Epithelial cell of prostate (primary cell): ENCODE results near the gene CAPZA2.

Experiments used
- DNase-seq: peaks from one replicate; pipeline ENCODE4 v3.0.0-alpha.2; 2011; ENCODE audit warnings: low read depth, low spot score
- H3K27ac ChIP-seq: fragments of 450-650 bp; 2 replicates; pipeline ENCODE4 v1.5.1; 2017; ENCODE audit warnings: mild to moderate bottlenecking

CAPZA2 gene

DNA sequence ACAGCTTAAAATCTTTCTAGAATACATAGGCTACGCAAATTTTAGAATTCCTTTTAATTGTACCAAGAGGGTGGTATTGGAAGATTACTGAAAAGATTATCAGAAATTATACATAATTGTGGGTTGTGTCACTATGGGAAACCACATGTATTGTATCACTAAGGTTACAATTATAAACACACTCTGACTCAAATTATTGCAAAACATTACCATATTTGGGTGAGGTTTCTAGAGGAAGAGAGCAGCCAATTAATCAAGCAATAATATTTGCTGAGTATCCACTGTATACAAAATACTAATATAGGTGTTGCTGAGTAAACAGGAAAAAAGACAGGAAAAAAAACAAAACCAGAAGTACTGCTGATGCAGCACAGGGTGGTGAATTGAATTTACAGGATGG, 3.1 kb upstream of the CAPZA2 start:
- peak; percentile 18 for DNase-seq
- H3K27ac ChIP-seq = no peak overlapping the region

DNA sequence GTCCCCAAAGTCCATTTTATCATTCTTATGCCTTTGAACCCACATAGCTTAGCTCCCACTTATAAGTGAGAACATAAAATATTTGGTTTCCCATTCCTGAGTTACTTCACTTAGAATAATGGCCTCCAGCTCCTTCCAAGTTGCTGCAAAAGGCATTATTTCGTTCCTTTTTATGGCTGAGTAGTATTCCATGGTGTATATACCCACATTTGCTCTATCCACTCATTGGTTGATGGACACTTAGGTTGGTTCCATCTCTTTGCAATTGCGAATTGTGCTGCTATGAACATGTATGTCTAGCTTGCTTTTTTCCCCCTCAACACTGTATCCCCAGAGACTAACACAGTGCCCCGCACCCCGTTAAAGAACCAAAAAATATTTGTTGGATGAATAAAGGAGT, 670 bp upstream of the CAPZA2 start:
- DNase-seq = no peak
- H3K27ac ChIP-seq = no peak overlapping the region

DNA sequence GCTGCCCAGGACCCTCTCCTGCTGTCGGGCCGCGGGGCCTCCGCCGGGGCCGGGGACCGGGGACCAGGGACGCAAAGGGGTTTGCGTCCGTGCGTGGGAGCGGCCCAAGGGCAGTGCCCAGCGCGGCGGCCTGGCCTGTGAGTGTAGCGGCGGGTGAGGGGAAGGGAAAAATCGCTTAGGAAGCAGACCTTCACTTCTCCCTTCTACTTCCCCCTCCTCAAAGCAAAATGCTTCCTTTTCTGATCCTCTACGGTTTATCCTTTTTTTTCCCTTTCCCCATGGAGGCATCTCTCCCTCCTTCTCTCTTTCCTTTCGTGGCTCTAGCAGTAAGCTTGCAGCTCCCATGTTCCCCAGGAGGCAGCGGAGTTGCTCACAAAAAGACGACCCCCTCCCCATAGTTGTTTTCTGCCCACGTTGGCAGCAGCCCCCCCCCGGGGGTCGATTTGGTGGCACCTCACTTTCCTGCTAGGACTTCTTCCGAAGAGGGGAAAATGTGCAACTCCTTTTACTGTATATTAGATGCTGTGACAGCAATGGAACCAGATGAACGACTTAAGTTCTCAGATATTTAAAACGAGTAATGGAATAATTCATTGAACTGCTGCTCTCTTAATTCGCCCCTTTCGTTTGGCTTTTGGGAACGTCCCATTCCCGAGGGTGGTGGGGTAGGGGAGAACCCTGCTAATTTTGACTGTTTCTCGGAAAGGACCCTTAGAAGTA, 724 bp downstream of the CAPZA2 start:
- peak overlapping the region; percentile 80 for H3K27ac ChIP-seq
- no peak for DNase-seq

DNA sequence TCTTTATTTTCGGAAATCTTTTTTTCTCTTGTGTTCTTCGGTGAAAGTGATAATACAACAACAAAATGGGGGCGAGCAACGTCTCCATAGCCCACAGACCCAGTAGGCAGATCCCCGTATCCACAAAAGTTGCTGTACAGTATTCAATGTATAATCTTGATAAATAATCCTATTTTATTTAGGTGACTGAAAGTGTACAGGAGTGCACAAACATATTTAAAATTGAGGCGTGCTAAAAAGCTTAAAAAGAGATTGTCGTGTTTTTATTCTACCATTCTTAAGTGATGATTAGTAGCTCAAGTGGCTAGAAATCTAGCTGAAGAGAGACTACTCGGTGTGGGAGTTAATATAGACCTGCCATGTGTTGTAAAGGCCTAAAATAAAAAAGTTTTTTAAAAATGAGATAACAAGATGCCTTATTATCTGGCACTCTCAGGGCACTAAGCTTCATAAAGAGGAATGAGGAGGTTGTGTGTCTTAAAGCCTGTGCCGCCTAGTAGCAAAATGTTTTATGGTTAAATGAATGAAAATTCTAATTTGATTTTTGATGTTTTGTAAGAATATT, 1.6 kb downstream of the CAPZA2 start:
- no peak for DNase-seq
- H3K27ac ChIP-seq = no peak overlapping the region

DNA sequence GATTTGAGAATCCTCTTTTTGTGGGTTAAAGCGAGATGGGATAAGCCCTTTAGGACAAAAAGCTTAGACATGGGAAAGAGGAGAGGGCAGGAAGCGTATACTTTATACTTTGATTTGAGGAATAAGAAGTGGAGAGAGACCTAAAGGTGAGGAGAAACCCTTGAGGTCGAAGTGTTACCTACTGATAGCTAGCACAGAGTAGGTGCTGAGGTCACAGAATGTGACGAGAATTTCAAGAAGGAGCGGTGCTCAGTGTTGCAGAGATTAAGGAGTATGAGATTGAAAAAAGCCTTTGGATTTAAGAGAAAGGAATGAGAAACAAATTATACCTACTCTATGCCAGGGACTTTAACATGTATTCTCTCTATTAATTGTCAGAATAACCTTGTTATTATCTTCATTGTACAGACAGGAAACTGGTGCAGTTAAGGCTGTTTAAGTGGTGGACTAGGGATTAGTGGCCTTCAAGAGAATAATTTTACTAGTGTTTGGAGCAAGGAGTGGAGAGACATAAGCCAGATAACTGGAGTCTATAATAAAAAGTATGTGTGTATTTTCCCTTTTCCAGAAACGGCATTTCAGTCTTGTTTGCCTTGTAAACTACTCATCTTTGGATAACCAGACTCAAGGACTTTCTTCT, 8.8 kb downstream of the CAPZA2 start:
- DNase-seq = no peak
- H3K27ac ChIP-seq = no peak overlapping the region

DNA sequence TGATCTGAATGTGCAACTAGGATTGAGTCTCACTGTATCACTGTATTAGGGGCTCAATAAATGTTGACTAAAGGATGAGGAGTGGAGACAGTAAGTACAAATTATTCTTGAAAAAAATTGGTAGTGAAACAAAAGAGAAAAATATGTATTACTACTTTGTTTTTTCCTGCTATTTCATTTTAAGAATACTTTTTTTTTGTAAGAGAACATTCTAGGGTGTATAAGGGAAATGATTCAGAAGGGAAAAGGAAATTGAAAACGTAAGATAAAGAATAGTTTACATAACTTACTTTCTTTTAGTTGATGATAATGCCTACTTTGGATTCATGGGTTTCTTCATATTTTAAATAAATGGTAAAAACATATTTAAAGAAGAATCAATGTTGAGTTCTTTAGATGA, 9.6 kb downstream of the CAPZA2 start:
- peak overlapping the region; percentile 9 for H3K27ac ChIP-seq
- DNase-seq = no peak

DNA sequence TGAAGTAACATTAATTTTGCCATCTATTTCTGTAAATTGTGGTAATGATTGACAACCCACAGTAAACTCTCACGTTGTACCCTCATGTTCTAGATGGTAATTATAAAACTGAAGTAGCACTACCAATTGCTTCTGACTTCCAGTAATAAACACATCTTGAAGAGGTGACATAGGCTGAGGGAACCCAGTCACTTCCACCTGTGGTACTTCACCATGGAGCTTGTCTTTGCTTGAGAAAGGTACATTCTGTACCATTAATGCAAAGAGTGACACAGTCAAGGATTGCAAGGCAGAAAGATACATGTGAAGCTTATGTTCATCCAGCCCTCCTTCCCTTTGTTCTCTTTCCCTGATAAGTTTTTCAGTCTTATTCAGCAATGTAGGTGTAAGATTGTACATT, 11.2 kb downstream of the CAPZA2 start:
- H3K27ac ChIP-seq = no peak overlapping the region
- no peak for DNase-seq

DNA sequence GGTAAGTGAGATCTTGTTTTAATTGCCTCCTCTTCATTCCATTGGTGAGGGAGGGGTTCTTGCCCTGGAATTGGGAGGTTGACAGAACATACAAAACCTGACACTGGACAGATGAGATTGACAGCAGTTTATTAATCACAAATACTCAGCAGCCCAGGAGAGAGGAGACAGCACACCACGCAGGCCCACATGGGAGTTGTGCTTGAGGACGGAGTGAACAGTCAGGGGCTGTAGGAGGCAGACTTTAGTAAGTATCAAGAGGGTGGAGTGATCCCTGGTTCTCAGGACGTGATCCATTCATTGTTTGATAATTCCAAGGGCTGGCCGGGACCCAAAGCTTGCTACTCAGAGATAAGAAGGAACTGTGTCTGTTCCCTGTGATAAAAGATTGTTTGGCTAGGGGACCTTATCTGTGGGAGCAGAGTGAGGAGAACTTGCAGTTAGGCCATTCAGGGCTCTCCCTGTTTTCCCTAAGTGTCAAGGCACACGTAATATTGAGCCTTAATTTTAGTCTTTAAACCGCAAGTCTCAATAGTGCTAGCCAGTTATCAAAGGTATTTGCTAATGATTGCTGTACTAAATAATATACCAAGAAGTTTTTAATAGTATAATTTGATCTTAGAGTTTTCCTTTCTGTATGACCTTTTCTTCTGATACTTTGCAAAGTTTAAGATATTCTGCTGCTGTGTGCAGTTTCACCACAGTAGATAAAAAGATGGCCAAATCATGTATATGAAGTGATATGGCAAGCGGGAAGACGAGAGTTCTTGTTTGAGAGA, 14.5 kb downstream of the CAPZA2 start:
- no peak for DNase-seq
- no peak overlapping the region for H3K27ac ChIP-seq

DNA sequence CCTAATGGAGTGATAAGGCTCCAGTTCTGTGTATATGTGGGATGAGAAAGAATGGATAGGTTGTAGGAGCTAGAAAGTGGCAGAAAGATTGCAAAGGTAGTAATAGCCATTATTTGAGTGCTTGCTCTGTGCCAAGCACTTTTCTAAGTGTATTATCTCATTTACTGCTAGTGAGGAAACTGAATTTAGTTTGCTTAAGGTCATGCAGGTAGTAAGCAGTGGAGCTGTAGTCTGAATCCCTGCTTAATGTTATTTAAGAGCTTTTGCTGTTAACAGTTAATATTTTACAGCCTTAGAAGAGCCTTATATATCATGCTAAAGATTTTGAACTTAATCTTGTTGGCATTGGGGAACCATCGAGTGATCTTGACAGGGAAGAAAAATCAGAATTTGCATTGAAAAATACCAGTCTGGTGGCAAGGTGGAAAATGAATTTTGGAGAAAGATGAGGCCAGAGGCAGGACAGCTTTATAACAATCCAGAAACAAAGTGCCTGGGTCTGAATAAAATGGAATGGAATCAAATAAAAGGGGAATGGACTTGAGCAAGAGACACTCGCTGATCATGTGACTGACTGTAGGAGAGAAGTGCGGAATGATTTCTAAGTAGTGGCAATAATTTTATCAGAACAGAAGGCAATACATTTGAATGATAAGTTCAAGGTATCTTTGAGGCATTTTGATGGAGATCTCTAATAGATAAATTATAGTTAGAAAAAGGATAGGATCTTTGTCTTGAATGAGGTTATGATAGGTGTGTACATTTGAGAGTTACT, 15.2 kb downstream of the CAPZA2 start:
- DNase-seq = no peak
- H3K27ac ChIP-seq = no peak overlapping the region

DNA sequence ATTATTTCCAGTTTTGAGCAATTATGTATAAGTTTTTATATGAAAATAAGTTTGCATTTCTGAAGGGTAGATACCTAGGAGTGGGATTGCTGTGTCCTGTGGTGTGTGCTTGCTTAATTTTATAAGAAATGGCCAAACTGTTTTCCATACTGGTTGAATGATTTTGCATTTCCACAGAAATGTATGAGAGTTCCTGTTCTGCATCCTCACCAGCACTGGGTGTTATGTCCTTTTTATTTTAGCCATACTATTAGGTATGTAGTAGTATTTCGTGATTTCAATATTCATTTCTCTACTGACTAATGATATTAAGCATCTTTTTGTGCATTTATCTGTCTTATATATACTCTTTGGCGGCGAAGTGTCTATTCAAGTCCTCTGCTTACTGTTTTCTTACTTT, 22.3 kb downstream of the CAPZA2 start:
- no peak overlapping the region for H3K27ac ChIP-seq
- DNase-seq = no peak

DNA sequence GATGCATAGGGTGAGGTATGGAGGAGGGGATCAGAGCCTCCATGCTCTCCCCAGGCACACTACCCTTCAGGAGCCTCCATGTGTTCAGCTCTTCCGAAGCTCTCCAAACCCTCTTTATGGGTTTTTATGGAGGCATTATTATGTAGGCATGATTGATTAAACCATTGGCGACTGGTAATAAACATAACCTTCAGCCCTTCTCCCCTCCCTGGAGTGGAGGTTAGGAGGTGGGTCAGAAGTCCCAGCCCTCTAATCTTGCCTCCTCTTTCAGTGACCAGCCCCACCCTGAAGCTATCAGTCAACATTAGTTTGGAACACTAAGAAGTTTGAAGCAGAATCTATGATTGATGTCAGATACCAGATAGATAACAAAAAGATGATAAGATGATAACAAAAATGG, 23.3 kb downstream of the CAPZA2 start:
- H3K27ac ChIP-seq = no peak overlapping the region
- no peak for DNase-seq

DNA sequence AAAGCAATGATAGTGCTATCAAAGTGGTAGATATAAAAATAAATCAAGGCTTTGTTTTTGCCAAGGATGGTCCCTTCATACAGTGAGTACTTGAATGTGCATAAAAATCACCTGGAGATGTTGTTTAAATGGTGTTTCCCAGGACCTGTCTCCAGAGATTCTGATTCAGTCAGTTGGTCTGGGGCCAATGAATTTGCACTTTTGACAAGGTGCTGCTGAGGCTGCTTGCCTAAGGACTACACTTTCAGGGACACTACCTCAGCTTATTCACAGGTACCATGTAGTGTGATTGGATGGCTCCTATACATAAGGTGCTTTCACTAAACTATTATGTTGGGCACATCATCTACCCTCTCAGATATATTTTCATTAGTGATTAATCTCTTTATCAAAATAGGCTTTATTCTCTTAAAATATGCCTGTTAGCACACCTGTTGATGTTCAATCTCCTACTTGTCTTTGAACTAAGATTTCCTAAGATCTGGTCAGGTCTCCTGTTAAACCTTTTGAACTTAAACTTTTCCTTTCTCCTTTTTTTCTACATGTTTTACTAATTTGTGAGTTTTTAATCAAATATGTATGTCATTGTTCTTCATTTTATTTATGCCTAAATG, 24.3 kb downstream of the CAPZA2 start:
- no peak for DNase-seq
- no peak overlapping the region for H3K27ac ChIP-seq

DNA sequence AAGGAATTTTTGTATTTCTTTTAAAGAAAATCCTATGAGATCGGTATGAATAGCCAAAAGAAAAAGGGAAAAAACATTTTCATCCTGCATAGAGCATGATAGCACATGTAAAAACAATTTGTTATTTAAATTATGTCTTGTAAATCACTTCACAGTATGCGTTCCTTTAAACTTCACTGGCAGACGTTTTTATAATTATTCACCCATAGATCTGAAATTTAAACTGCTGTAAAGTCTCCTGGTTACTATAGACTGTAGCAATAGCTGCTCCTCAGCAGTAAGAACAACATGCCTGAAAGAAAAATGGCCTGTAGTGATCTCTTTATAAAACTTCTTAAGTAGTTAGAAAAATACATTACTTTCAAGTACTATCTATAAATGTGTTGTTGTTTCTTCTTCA, 26.5 kb downstream of the CAPZA2 start:
- DNase-seq = no peak
- no peak overlapping the region for H3K27ac ChIP-seq

DNA sequence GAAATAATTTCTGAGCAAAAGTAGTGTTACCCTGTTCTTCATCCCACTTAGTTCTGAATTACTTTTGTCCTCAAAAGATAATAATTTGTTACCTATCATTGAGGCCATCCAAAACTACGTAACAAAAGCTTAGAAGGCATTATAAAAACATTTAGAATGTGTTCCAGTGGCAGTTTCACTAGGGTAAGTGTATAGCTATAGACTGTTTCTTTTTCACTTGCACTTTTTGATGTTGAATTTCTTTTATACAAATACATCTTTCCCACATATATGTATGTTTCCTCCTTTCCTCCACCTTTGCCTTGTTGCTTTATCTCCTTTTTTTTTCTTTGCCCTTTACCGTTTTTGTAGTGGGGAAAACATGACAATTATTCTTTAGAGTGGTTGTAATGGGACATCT, 33.5 kb downstream of the CAPZA2 start:
- DNase-seq = no peak
- H3K27ac ChIP-seq = no peak overlapping the region

DNA sequence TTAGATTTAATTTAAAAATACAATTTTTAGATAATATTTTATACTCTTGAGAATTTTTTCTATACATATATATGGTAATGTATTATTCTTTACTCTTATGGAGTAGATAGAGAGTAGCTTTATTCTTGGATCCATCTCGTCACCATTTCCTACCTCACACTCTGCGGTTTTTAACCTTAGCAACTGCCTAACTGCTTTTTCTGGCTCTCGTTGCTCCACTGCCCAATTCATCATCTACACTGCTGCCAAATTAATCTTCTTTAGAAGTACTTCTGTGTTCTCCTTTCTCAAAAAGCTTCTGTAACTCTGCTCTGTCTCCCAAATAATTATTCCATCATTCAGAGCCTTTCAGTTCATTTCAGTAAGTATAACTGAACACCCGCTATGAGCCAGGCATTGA, 35.3 kb downstream of the CAPZA2 start:
- DNase-seq = no peak
- no peak overlapping the region for H3K27ac ChIP-seq

DNA sequence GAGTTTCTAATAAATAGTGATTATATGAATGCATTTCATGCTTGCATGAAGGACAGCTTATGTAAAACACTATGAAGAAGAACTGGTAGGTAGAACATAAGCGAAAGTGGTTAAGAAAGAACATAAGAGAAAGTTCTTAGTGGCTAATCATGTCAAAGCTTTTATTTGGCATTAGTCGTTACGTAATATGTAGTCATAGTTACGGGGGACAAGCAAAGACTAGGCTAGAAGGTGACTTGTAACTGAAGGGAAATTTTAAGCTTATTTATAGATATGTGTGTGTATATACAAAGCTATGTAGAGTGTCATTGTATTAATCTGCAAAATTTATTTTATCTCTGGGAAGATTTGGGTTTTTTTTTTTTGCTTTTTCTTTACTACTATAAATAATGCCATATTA, 36.9 kb downstream of the CAPZA2 start:
- H3K27ac ChIP-seq = no peak overlapping the region
- no peak for DNase-seq

DNA sequence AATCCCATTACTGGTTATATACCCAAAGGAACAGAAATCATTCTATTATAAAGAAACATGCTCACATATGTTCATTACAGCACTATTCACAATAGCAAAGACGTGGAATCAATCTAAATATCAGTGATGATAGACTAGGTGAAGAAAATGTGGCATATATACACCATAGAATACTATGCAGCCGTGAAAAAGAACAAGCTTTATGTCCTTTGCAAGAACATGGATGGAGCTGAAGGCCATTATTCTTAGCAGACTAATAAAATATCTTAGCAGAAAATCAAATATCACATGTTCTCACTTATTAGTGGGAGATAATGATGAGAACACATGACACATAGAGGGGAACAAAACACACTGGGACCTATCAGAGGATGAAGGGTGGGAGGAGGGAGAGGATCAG, 38.8 kb downstream of the CAPZA2 start:
- DNase-seq = no peak

DNA sequence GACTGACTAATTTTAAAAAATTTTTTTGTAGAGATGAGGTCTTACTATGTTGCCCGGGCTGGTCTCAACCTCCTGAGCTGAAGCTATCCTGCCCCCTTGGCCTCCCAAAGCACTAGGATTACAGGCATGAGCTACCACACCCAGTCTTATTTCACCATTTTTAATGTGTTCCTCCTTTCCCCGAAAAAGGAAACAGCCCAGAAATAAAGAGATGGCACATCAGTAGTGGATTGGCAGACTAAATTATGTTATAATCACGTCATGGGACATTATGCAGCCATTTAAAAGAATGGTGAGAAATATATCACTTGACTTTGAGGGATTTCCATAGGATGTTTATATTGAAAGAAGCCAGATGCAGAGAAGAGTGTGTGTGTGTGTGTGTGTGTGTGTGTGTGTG, 40.5 kb downstream of the CAPZA2 start:
- no peak for DNase-seq
- H3K27ac ChIP-seq = no peak overlapping the region

More for the DNA sequence above, 38.8 kb downstream of the CAPZA2 start:
- H3K27ac ChIP-seq = no peak overlapping the region

DNA sequence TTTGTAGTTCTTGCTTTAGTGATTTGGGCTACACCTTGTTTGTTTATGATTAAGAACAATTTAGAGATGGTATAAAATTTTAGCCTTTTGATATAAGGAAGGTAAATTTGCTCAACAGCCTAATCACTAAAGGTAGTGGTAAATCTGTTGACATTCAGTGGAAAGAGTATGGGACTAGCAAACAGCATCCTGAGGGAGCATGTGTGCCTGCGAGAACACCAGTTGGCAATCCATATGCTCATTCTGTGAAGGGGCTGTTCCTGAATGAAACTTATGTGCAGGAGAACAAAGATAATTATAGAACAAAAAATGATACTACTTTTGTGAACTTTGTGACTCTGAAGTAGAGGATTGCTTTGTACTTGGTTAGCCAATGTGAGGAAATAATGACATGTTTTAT, 44.0 kb downstream of the CAPZA2 start:
- H3K27ac ChIP-seq = no peak overlapping the region
- DNase-seq = no peak

DNA sequence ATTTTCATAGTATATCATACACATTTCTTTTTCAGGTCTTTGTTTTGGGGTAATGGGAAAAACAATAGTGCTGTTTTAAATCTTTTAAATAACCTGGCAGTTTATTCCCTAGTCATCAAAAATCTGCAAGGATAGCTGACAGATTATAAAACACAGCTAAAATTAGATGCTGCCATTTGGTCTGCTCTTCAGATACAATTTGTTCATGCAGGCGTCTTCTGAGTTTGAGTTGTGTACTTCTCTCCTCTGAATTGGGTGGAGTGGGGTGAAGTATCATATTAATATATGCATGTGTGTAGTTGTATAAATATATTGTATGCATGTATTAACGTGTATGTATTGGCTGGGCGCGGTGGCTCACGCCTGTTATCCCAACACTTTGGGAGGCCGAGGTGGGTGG, 48.0 kb downstream of the CAPZA2 start:
- no peak overlapping the region for H3K27ac ChIP-seq
- no peak for DNase-seq
